Neural cell (in vitro differentiated cells): Measurements from ENCODE around the gene ACTR1A. TPM values are rescaled to one million over a fixed set of nuclear protein-coding genes. Genes with fewer than 3 reads are reported as not detected.

Experiments
- H2AFZ ChIP-seq: fragments of 200-600, 300-800 bp; sonication (generic), shearing (Covaris generic); 2 replicates; pipeline ENCODE4 v1.6.0; 2014; ENCODE audit warnings: low read depth, mild to moderate bottlenecking, antibody characterized with exemption, low read length, moderate library complexity
- H3F3A ChIP-seq: fragments of 200-600 bp; shearing (Covaris generic); 2 replicates; pipeline ENCODE4 v1.6.1; 2016; ENCODE audit warnings: mild to moderate bottlenecking, moderate library complexity, mixed read lengths, antibody characterized with exemption, low read length; ENCODE audit not compliant: insufficient read depth, poor library complexity, severe bottlenecking
- H3K27ac ChIP-seq: fragments of 200-600, 300-800 bp; sonication (generic), shearing (Covaris generic); 2 replicates; pipeline ENCODE4 v1.5.1; 2014; ENCODE audit warnings: mild to moderate bottlenecking, low read length, moderate library complexity
- H3K27me3 ChIP-seq: fragments of 300-800, 200-600 bp; sonication (generic), shearing (Covaris generic); 2 replicates; pipeline ENCODE4 v1.6.0; 2014; ENCODE audit warnings: mild to moderate bottlenecking, low read depth, low read length, moderate library complexity; ENCODE audit not compliant: insufficient read depth
- H3K36me3 ChIP-seq: fragments of 300-800, 200-600 bp; sonication (generic), shearing (Covaris generic); 2 replicates; pipeline ENCODE4 v1.5.1; 2014; ENCODE audit warnings: mild to moderate bottlenecking, antibody characterized with exemption, low read length, moderate library complexity; ENCODE audit not compliant: insufficient read depth
- H3K4me2 ChIP-seq: fragments of 300-800, 200-600 bp; sonication (generic), shearing (Covaris generic); 2 replicates; pipeline ENCODE4 v1.6.0; 2014; ENCODE audit warnings: mild to moderate bottlenecking, low read length
- H3K4me3 ChIP-seq: fragments of 300-800, 200-600 bp; sonication (generic), shearing (Covaris generic); 2 replicates; pipeline ENCODE4 v1.5.1; 2014; ENCODE audit warnings: mild to moderate bottlenecking, low read length, moderate library complexity
- H3K79me2 ChIP-seq: fragments of 200-600 bp; shearing (Covaris generic); replicated peaks from 2 replicates; pipeline ENCODE4 v1.6.0; 2014; ENCODE audit warnings: mild to moderate bottlenecking, low read length, moderate library complexity; ENCODE audit not compliant: insufficient read depth
- H3K9ac ChIP-seq: fragments of 300-800, 200-600 bp; sonication (generic), shearing (Covaris generic); 2 replicates; pipeline ENCODE4 v1.6.1; 2016; ENCODE audit warnings: mild to moderate bottlenecking, low read length, mixed read lengths
- H3K9me2 ChIP-seq: fragments of 200-600 bp; shearing (Covaris generic); 2 replicates; pipeline ENCODE4 v1.6.1; 2016; ENCODE audit warnings: mild to moderate bottlenecking, low read length, mixed read lengths; ENCODE audit not compliant: insufficient read depth
- H3K9me3 ChIP-seq: fragments of 200-600, 300-800 bp; sonication (generic), shearing (Covaris generic); 2 replicates; pipeline ENCODE4 v1.6.1; 2016; ENCODE audit warnings: mild to moderate bottlenecking, mixed run types, low read length, moderate library complexity, mixed read lengths
- H4K20me1 ChIP-seq: fragments of 200-600 bp; shearing (Covaris generic); 2 replicates; pipeline ENCODE4 v1.6.1; 2016; ENCODE audit warnings: mild to moderate bottlenecking, mixed run types; ENCODE audit not compliant: insufficient read depth
- EP300 ChIP-seq: fragments of 450-650 bp; conservative IDR thresholded peaks from 2 replicates; pipeline ENCODE4 v1.6.1; 2014; ENCODE audit warnings: antibody characterized with exemption, mild to moderate bottlenecking, moderate library complexity; ENCODE audit not compliant: poor library complexity, severe bottlenecking
- EZH2 ChIP-seq: fragments of 200-600, 300-800 bp; shearing (Covaris generic), sonication (generic); IDR thresholded peaks from 2 replicates; pipeline ENCODE4 v1.6.1; 2014; ENCODE audit warnings: antibody characterized with exemption, low read length, borderline replicate concordance, mild to moderate bottlenecking; ENCODE audit not compliant: insufficient read depth, poor library complexity, severe bottlenecking
- MXI1 ChIP-seq: fragments of 450-650 bp; conservative IDR thresholded peaks from 2 replicates; pipeline ENCODE4 v1.6.1; 2014; ENCODE audit warnings: antibody characterized with exemption, mild to moderate bottlenecking; ENCODE audit not compliant: poor library complexity, severe bottlenecking
- POLR2AphosphoS5 ChIP-seq: IDR thresholded peaks from 2 replicates; pipeline ENCODE4 v1.6.1; 2012
- RAD21 ChIP-seq: fragments of 450-650 bp; conservative IDR thresholded peaks from 2 replicates; pipeline ENCODE4 v1.6.1; 2014; ENCODE audit warnings: antibody characterized with exemption, mild to moderate bottlenecking, moderate library complexity
- SMC3 ChIP-seq: fragments of 450-650 bp; conservative IDR thresholded peaks from 2 replicates; pipeline ENCODE4 v1.6.1; 2014; ENCODE audit warnings: antibody characterized with exemption, mild to moderate bottlenecking, moderate library complexity; ENCODE audit not compliant: poor library complexity
- TAF1 ChIP-seq: IDR thresholded peaks from 2 replicates; pipeline ENCODE4 v1.6.1; 2012; ENCODE audit warnings: low read depth
- polyA plus RNA-seq: library from polyadenylated mRNA; depleted of rRNA; stranded (reverse); fragments of >200 nt; gene quantifications from 2 replicates; pipeline ENCODE4 v1.2.3, GENCODE V29; 2014
- TF ChIP-seq, protein P1 (sequence below): fragments of 450-650 bp; IDR thresholded peaks from 2 replicates; pipeline ENCODE4 v1.5.1; 2014; ENCODE audit warnings: antibody characterized with exemption, mild to moderate bottlenecking, moderate library complexity; ENCODE audit not compliant: poor library complexity, severe bottlenecking
- TF ChIP-seq, protein P2 (sequence below): IDR thresholded peaks from 2 replicates; pipeline ENCODE4 v1.6.1; 2012; ENCODE audit warnings: borderline replicate concordance

Gene ACTR1A
- polyA plus RNA-seq, 1 donor from 2014 or later = 316 TPM

DNA sequence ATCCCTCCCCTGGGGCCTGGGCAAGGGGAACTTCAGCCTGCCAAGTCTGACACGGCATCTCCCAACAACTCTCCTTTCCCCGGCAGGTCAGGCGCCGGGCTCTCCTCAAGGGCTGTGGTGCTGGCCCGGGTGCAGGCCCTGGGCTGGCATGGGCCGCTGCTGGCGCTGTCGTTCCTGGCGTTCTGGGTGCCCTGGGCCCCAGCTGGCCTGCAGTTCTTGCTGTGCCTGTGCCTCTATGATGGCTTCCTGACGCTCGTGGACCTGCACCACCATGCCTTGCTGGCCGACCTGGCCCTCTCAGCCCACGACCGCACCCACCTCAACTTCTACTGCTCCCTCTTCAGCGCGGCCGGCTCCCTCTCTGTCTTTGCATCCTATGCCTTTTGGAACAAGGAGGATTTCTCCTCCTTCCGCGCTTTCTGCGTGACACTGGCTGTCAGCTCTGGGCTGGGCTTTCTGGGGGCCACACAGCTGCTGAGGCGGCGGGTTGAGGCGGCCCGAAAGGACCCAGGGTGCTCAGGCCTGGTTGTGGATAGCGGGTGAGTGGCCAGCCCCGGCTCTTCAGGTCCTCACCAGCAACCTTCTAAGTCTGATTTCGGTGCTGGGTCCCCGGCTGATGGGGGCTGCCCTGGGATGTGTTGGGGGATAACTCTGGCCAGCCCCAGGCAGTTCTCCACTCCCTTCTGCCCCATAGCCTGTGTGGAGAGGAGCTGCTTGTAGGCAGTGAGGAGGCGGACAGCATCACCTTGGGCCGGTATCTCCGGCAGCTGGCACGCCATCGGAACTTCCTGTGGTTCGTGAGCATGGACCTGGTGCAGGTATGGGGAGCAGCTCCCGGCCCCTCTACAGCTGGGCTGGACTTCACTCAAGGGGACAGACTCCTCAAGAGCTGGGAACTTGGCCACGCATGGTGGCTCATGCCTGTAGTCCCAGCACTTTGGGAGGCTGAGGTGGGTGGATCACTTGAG, 31.6 kb downstream of the ACTR1A start:
- no peak overlapping the region for H3K9ac ChIP-seq
- no peaks in the 10 kb centered on the region for H3K9me2 ChIP-seq
- no peak overlapping the region for H3K4me3 ChIP-seq
- no peaks in the 10 kb centered on the region for H3K36me3 ChIP-seq
- no peak overlapping the region for H3K27ac ChIP-seq
- no peaks in the 10 kb centered on the region for H3K9me3 ChIP-seq
- no peak for TF ChIP-seq TAF1
- TF ChIP-seq RAD21 = no peak
- no peak for TF ChIP-seq MXI1
- TF ChIP-seq, protein P1, sequence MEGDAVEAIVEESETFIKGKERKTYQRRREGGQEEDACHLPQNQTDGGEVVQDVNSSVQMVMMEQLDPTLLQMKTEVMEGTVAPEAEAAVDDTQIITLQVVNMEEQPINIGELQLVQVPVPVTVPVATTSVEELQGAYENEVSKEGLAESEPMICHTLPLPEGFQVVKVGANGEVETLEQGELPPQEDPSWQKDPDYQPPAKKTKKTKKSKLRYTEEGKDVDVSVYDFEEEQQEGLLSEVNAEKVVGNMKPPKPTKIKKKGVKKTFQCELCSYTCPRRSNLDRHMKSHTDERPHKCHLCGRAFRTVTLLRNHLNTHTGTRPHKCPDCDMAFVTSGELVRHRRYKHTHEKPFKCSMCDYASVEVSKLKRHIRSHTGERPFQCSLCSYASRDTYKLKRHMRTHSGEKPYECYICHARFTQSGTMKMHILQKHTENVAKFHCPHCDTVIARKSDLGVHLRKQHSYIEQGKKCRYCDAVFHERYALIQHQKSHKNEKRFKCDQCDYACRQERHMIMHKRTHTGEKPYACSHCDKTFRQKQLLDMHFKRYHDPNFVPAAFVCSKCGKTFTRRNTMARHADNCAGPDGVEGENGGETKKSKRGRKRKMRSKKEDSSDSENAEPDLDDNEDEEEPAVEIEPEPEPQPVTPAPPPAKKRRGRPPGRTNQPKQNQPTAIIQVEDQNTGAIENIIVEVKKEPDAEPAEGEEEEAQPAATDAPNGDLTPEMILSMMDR = no peak
- TF ChIP-seq, protein P2, sequence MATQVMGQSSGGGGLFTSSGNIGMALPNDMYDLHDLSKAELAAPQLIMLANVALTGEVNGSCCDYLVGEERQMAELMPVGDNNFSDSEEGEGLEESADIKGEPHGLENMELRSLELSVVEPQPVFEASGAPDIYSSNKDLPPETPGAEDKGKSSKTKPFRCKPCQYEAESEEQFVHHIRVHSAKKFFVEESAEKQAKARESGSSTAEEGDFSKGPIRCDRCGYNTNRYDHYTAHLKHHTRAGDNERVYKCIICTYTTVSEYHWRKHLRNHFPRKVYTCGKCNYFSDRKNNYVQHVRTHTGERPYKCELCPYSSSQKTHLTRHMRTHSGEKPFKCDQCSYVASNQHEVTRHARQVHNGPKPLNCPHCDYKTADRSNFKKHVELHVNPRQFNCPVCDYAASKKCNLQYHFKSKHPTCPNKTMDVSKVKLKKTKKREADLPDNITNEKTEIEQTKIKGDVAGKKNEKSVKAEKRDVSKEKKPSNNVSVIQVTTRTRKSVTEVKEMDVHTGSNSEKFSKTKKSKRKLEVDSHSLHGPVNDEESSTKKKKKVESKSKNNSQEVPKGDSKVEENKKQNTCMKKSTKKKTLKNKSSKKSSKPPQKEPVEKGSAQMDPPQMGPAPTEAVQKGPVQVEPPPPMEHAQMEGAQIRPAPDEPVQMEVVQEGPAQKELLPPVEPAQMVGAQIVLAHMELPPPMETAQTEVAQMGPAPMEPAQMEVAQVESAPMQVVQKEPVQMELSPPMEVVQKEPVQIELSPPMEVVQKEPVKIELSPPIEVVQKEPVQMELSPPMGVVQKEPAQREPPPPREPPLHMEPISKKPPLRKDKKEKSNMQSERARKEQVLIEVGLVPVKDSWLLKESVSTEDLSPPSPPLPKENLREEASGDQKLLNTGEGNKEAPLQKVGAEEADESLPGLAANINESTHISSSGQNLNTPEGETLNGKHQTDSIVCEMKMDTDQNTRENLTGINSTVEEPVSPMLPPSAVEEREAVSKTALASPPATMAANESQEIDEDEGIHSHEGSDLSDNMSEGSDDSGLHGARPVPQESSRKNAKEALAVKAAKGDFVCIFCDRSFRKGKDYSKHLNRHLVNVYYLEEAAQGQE = no peak
- TF ChIP-seq POLR2AphosphoS5 = no peak
- TF ChIP-seq SMC3 = no peak
- no peak for TF ChIP-seq EP300
- no peak for TF ChIP-seq EZH2
- no peaks in the 10 kb centered on the region for H3K79me2 ChIP-seq
- H2AFZ ChIP-seq = no peak overlapping the region
- H3K4me2 ChIP-seq = no peak overlapping the region
- no peaks in the 10 kb centered on the region for H3K27me3 ChIP-seq
- no peaks in the 10 kb centered on the region for H3F3A ChIP-seq
- no peaks in the 10 kb centered on the region for H4K20me1 ChIP-seq

DNA sequence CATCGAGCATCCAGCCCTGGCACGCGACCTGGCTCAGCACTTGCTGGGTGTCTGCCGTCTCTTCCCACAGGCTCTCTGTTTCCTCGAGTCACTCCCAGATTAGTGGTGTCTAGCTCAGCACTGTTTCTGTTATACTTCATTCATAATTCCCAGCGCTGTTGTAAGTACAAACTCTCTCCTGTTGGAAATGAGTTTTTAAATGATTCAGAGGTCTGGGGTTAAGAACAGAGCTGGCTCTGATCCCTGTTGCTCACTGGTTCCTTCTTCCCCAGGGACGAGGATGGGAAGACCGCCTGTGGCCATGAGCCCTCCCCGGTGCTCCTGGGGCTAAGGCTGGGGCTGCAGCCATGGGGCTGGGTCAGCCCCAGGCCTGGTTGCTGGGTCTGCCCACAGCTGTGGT, 33.8 kb downstream of the ACTR1A start:
- H3K9me3 ChIP-seq = no peaks in the 10 kb centered on the region
- no peaks in the 10 kb centered on the region for H3K27me3 ChIP-seq
- no peak overlapping the region for H2AFZ ChIP-seq
- H3K79me2 ChIP-seq = no peaks in the 10 kb centered on the region
- H3K9me2 ChIP-seq = no peaks in the 10 kb centered on the region
- no peak overlapping the region for H3K27ac ChIP-seq
- H3K36me3 ChIP-seq = no peaks in the 10 kb centered on the region
- no peak overlapping the region for H3K4me2 ChIP-seq
- no peak for TF ChIP-seq EZH2
- TF ChIP-seq EP300 = no peak
- TF ChIP-seq, protein P2 = no peak
- TF ChIP-seq MXI1 = no peak
- TF ChIP-seq, protein P1 = no peak
- TF ChIP-seq POLR2AphosphoS5 = no peak
- TF ChIP-seq TAF1 = no peak
- H3K4me3 ChIP-seq = no peak overlapping the region
- no peak overlapping the region for H3K9ac ChIP-seq
- no peaks in the 10 kb centered on the region for H3F3A ChIP-seq
- no peaks in the 10 kb centered on the region for H4K20me1 ChIP-seq
